ENCODE results near the gene FABP6.
"Not testable (repeated sequence)": the region's sequence is repeated elsewhere in the genome, so short reads cannot be mapped to it uniquely, and the experiment has no call there.

The FABP6 gene

DNA sequence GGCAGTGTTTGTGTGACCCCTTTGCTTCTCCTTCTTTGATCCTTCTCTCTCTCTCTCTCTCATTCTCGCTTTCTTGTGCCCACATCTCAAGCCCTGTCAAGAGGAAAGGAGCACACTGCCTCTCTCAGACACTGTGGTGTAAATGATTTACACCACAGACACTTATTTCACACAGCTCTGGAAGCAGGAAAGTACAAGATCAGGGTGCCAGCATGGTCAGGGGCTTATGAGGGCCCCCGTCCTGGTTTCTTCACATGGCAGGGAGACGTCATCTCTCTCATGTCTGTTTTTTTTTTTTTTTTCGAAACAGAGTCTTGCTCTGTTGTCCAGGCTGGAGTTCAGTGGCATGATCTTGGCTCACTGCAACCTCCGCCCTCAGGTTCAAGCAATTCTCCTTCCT is 6.4 kb downstream of the FABP6 start:
- no peak overlapping the region for H3K4me3 ChIP-seq (replicated peaks; ENCODE audit: low read depth, low read length)
- TF ChIP-seq, protein P1, sequence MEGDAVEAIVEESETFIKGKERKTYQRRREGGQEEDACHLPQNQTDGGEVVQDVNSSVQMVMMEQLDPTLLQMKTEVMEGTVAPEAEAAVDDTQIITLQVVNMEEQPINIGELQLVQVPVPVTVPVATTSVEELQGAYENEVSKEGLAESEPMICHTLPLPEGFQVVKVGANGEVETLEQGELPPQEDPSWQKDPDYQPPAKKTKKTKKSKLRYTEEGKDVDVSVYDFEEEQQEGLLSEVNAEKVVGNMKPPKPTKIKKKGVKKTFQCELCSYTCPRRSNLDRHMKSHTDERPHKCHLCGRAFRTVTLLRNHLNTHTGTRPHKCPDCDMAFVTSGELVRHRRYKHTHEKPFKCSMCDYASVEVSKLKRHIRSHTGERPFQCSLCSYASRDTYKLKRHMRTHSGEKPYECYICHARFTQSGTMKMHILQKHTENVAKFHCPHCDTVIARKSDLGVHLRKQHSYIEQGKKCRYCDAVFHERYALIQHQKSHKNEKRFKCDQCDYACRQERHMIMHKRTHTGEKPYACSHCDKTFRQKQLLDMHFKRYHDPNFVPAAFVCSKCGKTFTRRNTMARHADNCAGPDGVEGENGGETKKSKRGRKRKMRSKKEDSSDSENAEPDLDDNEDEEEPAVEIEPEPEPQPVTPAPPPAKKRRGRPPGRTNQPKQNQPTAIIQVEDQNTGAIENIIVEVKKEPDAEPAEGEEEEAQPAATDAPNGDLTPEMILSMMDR (IDR thresholded peaks at IDR 0.05; ENCODE audit: low read length, missing control alignments) = no peak
- no peak for DNase-seq (ENCODE audit: low read depth)

- TF ChIP-seq, protein P1 (IDR thresholded peaks at IDR 0.05; ENCODE audit: low read length, missing control alignments) = no peak
- no peak overlapping the region for H3K4me3 ChIP-seq (replicated peaks; ENCODE audit: low read depth, low read length)
- DNase-seq (ENCODE audit: low read depth) = no peak
Measured at GRCh38 chr5:160237571-160238093, 8.3 kb downstream of the FABP6 start.

DNA sequence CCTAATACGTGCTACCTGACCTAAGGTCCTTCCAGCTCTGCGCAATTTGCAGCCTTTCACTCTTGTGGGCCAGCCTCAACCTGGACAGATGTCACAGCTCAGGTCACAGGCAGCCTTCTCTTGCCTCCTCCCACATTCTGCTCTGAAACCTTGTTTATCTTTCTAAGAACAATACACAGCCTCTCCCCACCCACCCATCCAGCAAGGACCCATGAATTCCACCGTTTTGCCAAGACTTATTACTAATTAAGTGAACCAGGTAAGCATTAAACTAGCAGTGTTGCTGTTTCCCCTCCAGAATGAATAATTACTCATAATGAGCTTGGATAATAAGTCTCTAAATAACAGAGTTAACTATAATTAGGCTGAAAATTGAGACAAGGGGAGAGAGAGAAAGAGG is 11.0 kb downstream of the FABP6 start:
- H3K4me3 ChIP-seq (replicated peaks; ENCODE audit: low read depth, low read length) = no peak overlapping the region
- DNase-seq (ENCODE audit: low read depth) = no peak
- TF ChIP-seq, protein P1 (IDR thresholded peaks at IDR 0.05; ENCODE audit: low read length, missing control alignments) = no peak

DNA sequence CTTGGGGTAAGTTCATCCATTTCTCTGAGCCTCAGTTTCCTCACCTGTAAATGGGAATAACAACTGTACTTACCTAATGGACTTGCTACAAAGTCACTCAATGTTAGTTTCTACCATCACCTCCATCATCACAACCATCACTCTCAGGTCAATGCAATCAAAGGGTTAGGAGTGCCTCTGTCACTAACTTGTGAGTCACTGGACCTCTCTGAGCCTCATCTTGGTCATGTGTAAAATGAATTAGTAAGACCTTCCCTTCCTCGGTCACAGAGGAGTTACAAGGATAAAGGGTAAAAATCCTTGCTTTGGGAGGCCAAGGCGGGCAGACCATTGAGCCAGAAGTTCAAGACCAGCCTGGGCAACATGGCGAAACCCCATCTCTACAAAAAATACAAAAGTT is 12.8 kb downstream of the FABP6 start:
- DNase-seq (ENCODE audit: low read depth) = no peak
- H3K4me3 ChIP-seq (replicated peaks; ENCODE audit: low read depth, low read length) = no peak overlapping the region
- TF ChIP-seq, protein P1 (IDR thresholded peaks at IDR 0.05; ENCODE audit: low read length, missing control alignments) = no peak

DNA sequence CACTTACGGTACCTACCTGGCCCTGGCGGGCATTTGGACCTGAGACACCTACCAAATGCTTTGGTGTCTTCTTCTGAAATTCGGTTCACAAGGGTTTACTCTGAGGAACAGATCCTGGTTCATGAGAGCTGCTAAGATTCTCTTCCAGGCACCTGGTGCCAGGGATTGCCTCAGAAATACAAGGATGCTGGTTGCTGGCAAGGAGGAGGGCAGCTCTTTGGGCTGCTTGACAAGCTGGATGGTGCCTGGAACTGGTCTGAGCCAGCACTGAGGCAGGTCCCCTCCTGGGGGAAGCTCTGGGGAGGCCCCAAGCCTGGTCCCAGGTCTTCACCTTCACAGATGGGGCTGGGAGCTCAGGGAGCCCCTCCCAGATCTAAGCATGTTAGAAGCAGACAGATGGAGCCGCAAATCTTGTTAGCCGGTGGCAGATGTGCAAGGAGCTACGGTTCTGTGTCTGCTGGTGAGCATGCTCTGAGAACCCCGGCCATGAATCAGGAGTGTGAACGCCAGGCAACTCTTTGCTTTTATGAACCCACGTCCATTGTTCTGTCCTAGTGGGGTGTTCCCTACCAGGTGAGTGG is 16.3 kb downstream of the FABP6 start:
- DNase-seq (ENCODE audit: low read depth) = no peak
- H3K4me3 ChIP-seq (replicated peaks; ENCODE audit: low read depth, low read length) = no peak overlapping the region
- TF ChIP-seq, protein P1 (IDR thresholded peaks at IDR 0.05; ENCODE audit: low read length, missing control alignments) = no peak

DNA sequence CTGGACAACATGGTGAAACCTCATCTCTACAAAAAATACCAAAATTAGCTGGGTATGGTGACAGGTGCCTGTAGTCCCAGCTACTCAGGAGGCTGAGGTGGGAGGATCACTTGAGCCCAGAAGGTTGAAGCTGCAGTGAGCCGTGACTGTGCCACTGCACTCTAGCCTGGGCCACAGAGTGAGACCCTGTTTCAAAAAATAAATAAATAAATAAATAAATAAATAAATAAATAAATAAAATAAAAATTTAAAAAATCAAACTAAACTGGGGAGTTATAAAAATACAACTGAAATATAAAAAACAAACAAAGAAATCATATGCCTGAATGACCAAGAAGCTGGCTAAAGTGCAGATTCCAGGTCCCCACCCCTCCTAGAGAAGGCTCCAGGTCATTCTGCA is 20.3 kb downstream of the FABP6 start:
- DNase-seq (ENCODE audit: low read depth); H3K4me3 ChIP-seq (replicated peaks; ENCODE audit: low read depth, low read length): not testable (repeated sequence)

DNA sequence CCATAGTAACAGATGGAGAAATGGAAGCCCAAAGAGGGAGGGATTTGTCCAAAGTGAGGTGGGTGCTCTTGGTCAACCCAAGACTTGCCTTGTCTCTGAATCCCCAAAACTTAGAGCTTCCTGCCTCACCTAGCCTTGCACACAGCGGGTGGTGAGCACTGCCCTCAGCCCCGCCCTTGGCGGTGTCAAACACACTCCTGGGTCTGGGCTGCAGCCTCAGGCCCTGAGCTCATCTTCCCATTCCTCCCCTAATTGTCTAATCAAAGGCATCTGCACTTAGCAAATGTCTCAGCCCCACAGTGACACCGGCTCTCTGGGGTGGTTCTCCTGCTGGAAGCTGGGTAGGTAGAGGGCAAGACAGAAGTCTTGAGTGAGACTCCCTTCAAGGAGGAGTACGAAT is 20.9 kb downstream of the FABP6 start:
- TF ChIP-seq, protein P1 (IDR thresholded peaks at IDR 0.05; ENCODE audit: low read length, missing control alignments) = no peak
- no peak for DNase-seq (ENCODE audit: low read depth)
- no peak overlapping the region for H3K4me3 ChIP-seq (replicated peaks; ENCODE audit: low read depth, low read length)

Data from fibroblast of pulmonary artery (primary cell).